ENCODE data around the gene APH1A.

DNA sequence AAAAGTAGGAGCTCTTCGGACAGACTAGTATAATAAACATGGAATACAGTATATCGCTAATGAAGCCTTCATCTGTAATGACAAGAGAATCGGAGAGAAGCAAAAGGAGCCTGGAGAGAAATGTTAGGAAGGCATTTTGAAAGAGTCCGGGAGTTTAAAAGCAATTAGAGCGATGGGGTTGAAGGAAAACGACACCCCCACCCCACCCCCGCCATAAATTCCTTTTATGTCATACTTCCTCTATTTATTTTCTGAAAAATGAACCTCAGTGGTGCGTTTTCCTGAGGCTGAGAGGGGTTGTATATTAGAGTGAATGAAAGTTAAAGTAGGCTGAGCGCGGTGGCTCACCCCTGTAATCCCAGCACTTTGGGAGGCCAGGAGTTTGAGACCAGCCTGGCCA, 635 bp upstream of the APH1A start:
- TF ChIP-seq TAF1 (IDR thresholded peaks at IDR 0.05; ENCODE audit: low read depth) (no peak), EP300 (IDR thresholded peaks at IDR 0.05; ENCODE audit: borderline replicate concordance) (no peak), REST (IDR thresholded peaks at IDR 0.05; ENCODE audit: low read depth) (no peak), MAX (IDR thresholded peaks at IDR 0.05) (no peak), NFIC (IDR thresholded peaks at IDR 0.05) (no peak), CEBPB (IDR thresholded peaks at IDR 0.05) (no peak), CREB1 (IDR thresholded peaks at IDR 0.05; ENCODE audit: low read depth) (no peak), RAD21 (IDR thresholded peaks at IDR 0.05; ENCODE audit: low read depth) (no peak), EGR1 (IDR thresholded peaks at IDR 0.05) (no peak), TCF12 (IDR thresholded peaks at IDR 0.05; ENCODE audit: low read depth) (no peak), ZBTB7A (IDR thresholded peaks at IDR 0.05; ENCODE audit: low read depth) (no peak), YY1 (IDR thresholded peaks at IDR 0.05; ENCODE audit: low read depth) (no peak)

Data from Ishikawa (cell line).